Astrocyte (in vitro differentiated cells and primary cell): ENCODE data around the gene ADAMTS12. TPM values are rescaled to one million over a fixed set of nuclear protein-coding genes. Genes with fewer than 3 reads are reported as not detected.

ENCODE experiments used
- DNase-seq: peaks from one replicate; pipeline ENCODE4 v3.0.0-alpha.2; 2010; ENCODE audit warnings: low read depth
- FAIRE-seq: peaks from 2 replicates; lab custom pipeline; 2011; peaks lifted over from hg19 to GRCh38; lab: Jason Lieb, UNC
- H2AFZ ChIP-seq: 2 replicates; pipeline ENCODE4 v1.6.0; 2012; ENCODE audit warnings: low read depth, low read length, inconsistent platforms
- H3K27ac ChIP-seq: 2 replicates; pipeline ENCODE4 v1.5.1; 2011; ENCODE audit warnings: low read depth, low read length, inconsistent platforms
- H3K27me3 ChIP-seq: 2 replicates; pipeline ENCODE4 v1.6.0; 2011; ENCODE audit warnings: low read length, inconsistent platforms; ENCODE audit not compliant: insufficient read depth
- H3K36me3 ChIP-seq: 2 replicates; pipeline ENCODE4 v1.5.1; 2011; ENCODE audit warnings: low read length, inconsistent platforms; ENCODE audit not compliant: insufficient read depth
- H3K4me1 ChIP-seq: 2 replicates; pipeline ENCODE4 v1.5.1; 2011; ENCODE audit warnings: low read length, inconsistent platforms; ENCODE audit not compliant: insufficient read depth
- H3K4me2 ChIP-seq: 2 replicates; pipeline ENCODE4 v1.6.0; 2012; ENCODE audit warnings: low read length, inconsistent platforms
- H3K4me3 ChIP-seq: 2 replicates; pipeline ENCODE4 v1.5.1; 2011; ENCODE audit warnings: low read depth, mild to moderate bottlenecking, low read length, inconsistent platforms; ENCODE audit not compliant: insufficient read depth
- H3K79me2 ChIP-seq: 2 replicates; pipeline ENCODE4 v1.6.0; 2012; ENCODE audit warnings: mild to moderate bottlenecking, low read length, inconsistent platforms; ENCODE audit not compliant: insufficient read depth
- H3K9ac ChIP-seq: 2 replicates; pipeline ENCODE4 v1.6.0; 2012; ENCODE audit warnings: mild to moderate bottlenecking, low read length, inconsistent platforms
- H3K9me3 ChIP-seq: 2 replicates; pipeline ENCODE4 v1.5.1; 2012; ENCODE audit warnings: low read depth, mild to moderate bottlenecking, low read length, inconsistent platforms; ENCODE audit not compliant: insufficient read depth
- H4K20me1 ChIP-seq: 2 replicates; pipeline ENCODE4 v1.6.0; 2012; ENCODE audit warnings: low read length, inconsistent platforms; ENCODE audit not compliant: insufficient read depth
- H3K27ac Mint-ChIP-seq: one replicate; pipeline ENCODE4 v1.8.0; 2021; ENCODE audit warnings: mild to moderate bottlenecking, mixed read lengths; ENCODE audit not compliant: unreplicated experiment
- H3K27me3 Mint-ChIP-seq: one replicate; pipeline ENCODE4 v1.8.0; 2021; ENCODE audit warnings: low read depth, mixed read lengths; ENCODE audit not compliant: unreplicated experiment
- H3K36me3 Mint-ChIP-seq: one replicate; pipeline ENCODE4 v1.8.0; 2021; ENCODE audit warnings: low read depth, mixed read lengths; ENCODE audit not compliant: unreplicated experiment
- H3K4me1 Mint-ChIP-seq: one replicate; pipeline ENCODE4 v1.8.0; 2021; ENCODE audit warnings: low read depth, mixed read lengths; ENCODE audit not compliant: unreplicated experiment
- H3K4me3 Mint-ChIP-seq: one replicate; pipeline ENCODE4 v1.8.0; 2021; ENCODE audit warnings: mild to moderate bottlenecking, moderate library complexity, mixed read lengths; ENCODE audit not compliant: unreplicated experiment
- H3K9me3 Mint-ChIP-seq: one replicate; pipeline ENCODE4 v1.8.0; 2021; ENCODE audit warnings: mild to moderate bottlenecking, mixed read lengths; ENCODE audit not compliant: unreplicated experiment
- CTCF ChIP-seq: IDR thresholded peaks from 2 replicates; pipeline ENCODE4 v1.5.1; 2011; ENCODE audit warnings: low read depth, mild to moderate bottlenecking, inconsistent platforms, low read length, moderate library complexity; ENCODE audit not compliant: insufficient read depth
- EZH2 ChIP-seq: IDR thresholded peaks from 2 replicates; pipeline ENCODE4 v1.6.1; 2012; ENCODE audit warnings: mild to moderate bottlenecking, low read length, inconsistent platforms; ENCODE audit not compliant: insufficient read depth
- total RNA-seq: library from RNA; stranded (reverse); gene quantifications from 2 replicates; pipeline ENCODE4 v1.2.1, GENCODE V29; 2021

ADAMTS12 gene
- total RNA-seq, 1 donor from 2014 or later: 156 TPM

GRCh38 chr5:33789567-33789957 is 102.2 kb downstream of the ADAMTS12 start:
- no peaks in the 10 kb centered on the region for H4K20me1 ChIP-seq
- peaks cover 80% of the 10 kb centered on the region for H3K79me2 ChIP-seq
- H3K4me3 ChIP-seq: no peak overlapping the region
- H2AFZ ChIP-seq: no peak overlapping the region
- H3K27ac ChIP-seq: peak overlapping the region; percentile 99
- no peak for TF ChIP-seq CTCF
- no peak for TF ChIP-seq EZH2
- no peak for DNase-seq
- H3K4me1 Mint-ChIP-seq: peaks cover 48% of the 10 kb centered on the region
- peaks cover 23% of the 10 kb centered on the region for H3K4me1 ChIP-seq
- peak overlapping the region; percentile 37 for H3K4me2 ChIP-seq
- H3K36me3 Mint-ChIP-seq: peaks cover 19% of the 10 kb centered on the region
- no peaks in the 10 kb centered on the region for H3K27me3 Mint-ChIP-seq
- peak overlapping the region; percentile 94 for H3K27ac Mint-ChIP-seq
- no peaks in the 10 kb centered on the region for H3K9me3 ChIP-seq
- FAIRE-seq: no peak
- peaks cover 2% of the 10 kb centered on the region for H3K9me3 Mint-ChIP-seq
- H3K27me3 ChIP-seq: no peaks in the 10 kb centered on the region
- H3K4me3 Mint-ChIP-seq: no peak overlapping the region
- peak overlapping the region; percentile 81 for H3K9ac ChIP-seq
- no peaks in the 10 kb centered on the region for H3K36me3 ChIP-seq

GRCh38 chr5:33788922-33789566 is 102.7 kb downstream of the ADAMTS12 start:
- no peaks in the 10 kb centered on the region for H4K20me1 ChIP-seq
- peak overlapping the region; percentile 81 for H3K9ac ChIP-seq
- Mint-ChIP-seq H3K9me3 (peaks cover 2% of the 10 kb centered on the region), H3K27me3 (no peaks in the 10 kb centered on the region), H3K4me3 (no peak overlapping the region), H3K36me3 (peaks cover 17% of the 10 kb centered on the region), H3K4me1 (peaks cover 43% of the 10 kb centered on the region), H3K27ac (peak overlapping the region; percentile 94)
- peaks cover 80% of the 10 kb centered on the region for H3K79me2 ChIP-seq
- H3K4me3 ChIP-seq: no peak overlapping the region
- DNase-seq (peak; percentile 99), FAIRE-seq (peak; percentile 99)
- H3K4me1 ChIP-seq: peaks cover 19% of the 10 kb centered on the region
- no peaks in the 10 kb centered on the region for H3K9me3 ChIP-seq
- peak overlapping the region; percentile 99 for H3K27ac ChIP-seq
- H2AFZ ChIP-seq: no peak overlapping the region
- TF ChIP-seq CTCF: no peak
- H3K36me3 ChIP-seq: no peaks in the 10 kb centered on the region
- H3K27me3 ChIP-seq: no peaks in the 10 kb centered on the region
- H3K4me2 ChIP-seq: peak overlapping the region; percentile 63

GRCh38 chr5:33785571-33785970 is 106.2 kb downstream of the ADAMTS12 start:
- Mint-ChIP-seq H3K27me3 (no peaks in the 10 kb centered on the region), H3K36me3 (peaks cover 13% of the 10 kb centered on the region), H3K4me3 (no peak overlapping the region), H3K27ac (peak overlapping the region; percentile 72), H3K4me1 (peaks cover 48% of the 10 kb centered on the region), H3K9me3 (peaks cover 5% of the 10 kb centered on the region)
- DNase-seq (no peak), FAIRE-seq (no peak)
- TF ChIP-seq CTCF (no peak), EZH2 (no peak)
- Histone ChIP-seq H2AFZ (no peak overlapping the region), H3K4me2 (no peak overlapping the region), H4K20me1 (no peaks in the 10 kb centered on the region), H3K36me3 (no peaks in the 10 kb centered on the region), H3K9ac (no peak overlapping the region), H3K9me3 (no peaks in the 10 kb centered on the region), H3K4me3 (no peak overlapping the region), H3K79me2 (peaks cover 78% of the 10 kb centered on the region), H3K27ac (no peak overlapping the region), H3K27me3 (no peaks in the 10 kb centered on the region), H3K4me1 (peaks cover 25% of the 10 kb centered on the region)
